Measurements from ENCODE around the gene SMG7. TPM values are rescaled to one million over a fixed set of nuclear protein-coding genes. Genes with fewer than 3 reads are reported as not detected.

SMG7 gene
- polyA plus RNA-seq, 1 donor from 2014 or later, result 19.1 TPM

GRCh38 chr1:183546427-183546826 is 74.1 kb downstream of the SMG7 start:
- H3K4me2 ChIP-seq (ENCODE audit: low read length), result no peak overlapping the region
- H3K79me2 ChIP-seq (replicated peaks; ENCODE audit: insufficient read depth, low read length), result no peaks in the 10 kb centered on the region
- H4K20me1 ChIP-seq (ENCODE audit: insufficient read depth), result no peaks in the 10 kb centered on the region
- no peaks in the 10 kb centered on the region for H3K9me2 ChIP-seq (ENCODE audit: insufficient read depth, low read length)
- H3F3A ChIP-seq (ENCODE audit: insufficient read depth, low read length, poor library complexity, severe bottlenecking), result no peaks in the 10 kb centered on the region
- no peaks in the 10 kb centered on the region for H3K27me3 ChIP-seq (ENCODE audit: insufficient read depth, low read depth, low read length)
- H2AFZ ChIP-seq (ENCODE audit: low read depth, low read length), result no peak overlapping the region
- no peak overlapping the region for H3K4me3 ChIP-seq (ENCODE audit: low read length)
- H3K27ac ChIP-seq (ENCODE audit: low read length), result no peak overlapping the region
- no peak overlapping the region for H3K9ac ChIP-seq (ENCODE audit: low read length)
- H3K36me3 ChIP-seq (ENCODE audit: insufficient read depth, low read length), result peaks cover 25% of the 10 kb centered on the region
- no peaks in the 10 kb centered on the region for H3K9me3 ChIP-seq (ENCODE audit: low read length)
- TF ChIP-seq TAF1 (IDR thresholded peaks at IDR 0.05; ENCODE audit: low read depth) (no peak), RAD21 (conservative IDR thresholded peaks at IDR 0.05) (no peak), POLR2AphosphoS5 (IDR thresholded peaks at IDR 0.05) (no peak), CTCF (IDR thresholded peaks at IDR 0.05; ENCODE audit: poor library complexity, severe bottlenecking) (no peak), SMC3 (conservative IDR thresholded peaks at IDR 0.05; ENCODE audit: poor library complexity) (no peak), MXI1 (conservative IDR thresholded peaks at IDR 0.05; ENCODE audit: poor library complexity, severe bottlenecking) (no peak), EZH2 (IDR thresholded peaks at IDR 0.05; ENCODE audit: borderline replicate concordance, insufficient read depth, low read length, poor library complexity, severe bottlenecking) (no peak), EP300 (conservative IDR thresholded peaks at IDR 0.05; ENCODE audit: poor library complexity, severe bottlenecking) (no peak), REST (IDR thresholded peaks at IDR 0.05; ENCODE audit: borderline replicate concordance) (no peak)

GRCh38 chr1:183548116-183548515 is 75.8 kb downstream of the SMG7 start:
- Histone ChIP-seq H3K9me2 (ENCODE audit: insufficient read depth, low read length) (no peaks in the 10 kb centered on the region), H3K9ac (ENCODE audit: low read length) (no peak overlapping the region), H3K4me2 (ENCODE audit: low read length) (no peak overlapping the region), H2AFZ (ENCODE audit: low read depth, low read length) (no peak overlapping the region), H3K4me3 (ENCODE audit: low read length) (no peak overlapping the region), H4K20me1 (ENCODE audit: insufficient read depth) (no peaks in the 10 kb centered on the region), H3K79me2 (replicated peaks; ENCODE audit: insufficient read depth, low read length) (no peaks in the 10 kb centered on the region), H3K27me3 (ENCODE audit: insufficient read depth, low read depth, low read length) (no peaks in the 10 kb centered on the region), H3K27ac (ENCODE audit: low read length) (no peak overlapping the region), H3K9me3 (ENCODE audit: low read length) (no peaks in the 10 kb centered on the region), H3K36me3 (ENCODE audit: insufficient read depth, low read length) (peaks cover 31% of the 10 kb centered on the region), H3F3A (ENCODE audit: insufficient read depth, low read length, poor library complexity, severe bottlenecking) (no peaks in the 10 kb centered on the region)
- TF ChIP-seq RAD21 (conservative IDR thresholded peaks at IDR 0.05), result no peak
- TF ChIP-seq REST (IDR thresholded peaks at IDR 0.05; ENCODE audit: borderline replicate concordance), result no peak
- no peak for TF ChIP-seq CTCF (IDR thresholded peaks at IDR 0.05; ENCODE audit: poor library complexity, severe bottlenecking)
- no peak for TF ChIP-seq TAF1 (IDR thresholded peaks at IDR 0.05; ENCODE audit: low read depth)
- TF ChIP-seq EZH2 (IDR thresholded peaks at IDR 0.05; ENCODE audit: borderline replicate concordance, insufficient read depth, low read length, poor library complexity, severe bottlenecking), result no peak
- TF ChIP-seq EP300 (conservative IDR thresholded peaks at IDR 0.05; ENCODE audit: poor library complexity, severe bottlenecking), result no peak

All from neural cell (in vitro differentiated cells).